ENCODE results near the gene ADORA3.

The ADORA3 gene

GRCh38 chr1:111468717-111469100 is 34.7 kb downstream of the ADORA3 start:
- TF ChIP-seq MAX (IDR thresholded peaks at IDR 0.05) (no peak), TEAD4 (IDR thresholded peaks at IDR 0.05) (no peak), TCF12 (IDR thresholded peaks at IDR 0.05; ENCODE audit: low read depth) (no peak), EGR1 (IDR thresholded peaks at IDR 0.05) (no peak), CREB1 (IDR thresholded peaks at IDR 0.05; ENCODE audit: low read depth) (no peak), RAD21 (IDR thresholded peaks at IDR 0.05; ENCODE audit: low read depth) (no peak), TAF1 (IDR thresholded peaks at IDR 0.05; ENCODE audit: low read depth) (no peak), NFIC (IDR thresholded peaks at IDR 0.05) (no peak), ZBTB7A (IDR thresholded peaks at IDR 0.05; ENCODE audit: low read depth) (no peak), REST (IDR thresholded peaks at IDR 0.05; ENCODE audit: low read depth) (no peak), EP300 (IDR thresholded peaks at IDR 0.05; ENCODE audit: borderline replicate concordance) (no peak), FOXM1 (IDR thresholded peaks at IDR 0.05; ENCODE audit: borderline replicate concordance, low read depth) (no peak), YY1 (IDR thresholded peaks at IDR 0.05; ENCODE audit: low read depth) (no peak), USF1 (IDR thresholded peaks at IDR 0.05) (no peak), CEBPB (IDR thresholded peaks at IDR 0.05) (no peak)

GRCh38 chr1:111467865-111468716 is 35.3 kb downstream of the ADORA3 start:
- no peak for TF ChIP-seq REST (IDR thresholded peaks at IDR 0.05; ENCODE audit: low read depth)
- TF ChIP-seq CEBPB (IDR thresholded peaks at IDR 0.05), result no peak
- TF ChIP-seq TEAD4 (IDR thresholded peaks at IDR 0.05), result no peak

- no peak for TF ChIP-seq USF1 (IDR thresholded peaks at IDR 0.05)
- TF ChIP-seq NFIC (IDR thresholded peaks at IDR 0.05), result no peak
- no peak for TF ChIP-seq EGR1 (IDR thresholded peaks at IDR 0.05)
- TF ChIP-seq YY1 (IDR thresholded peaks at IDR 0.05; ENCODE audit: low read depth), result no peak
- TF ChIP-seq CREB1 (IDR thresholded peaks at IDR 0.05; ENCODE audit: low read depth), result no peak
- no peak for TF ChIP-seq REST (IDR thresholded peaks at IDR 0.05; ENCODE audit: low read depth)
- TF ChIP-seq TEAD4 (IDR thresholded peaks at IDR 0.05), result no peak
- TF ChIP-seq EP300 (IDR thresholded peaks at IDR 0.05; ENCODE audit: borderline replicate concordance), result no peak
- TF ChIP-seq MAX (IDR thresholded peaks at IDR 0.05), result no peak
- TF ChIP-seq CEBPB (IDR thresholded peaks at IDR 0.05), result no peak
- no peak for TF ChIP-seq TCF12 (IDR thresholded peaks at IDR 0.05; ENCODE audit: low read depth)
- TF ChIP-seq TAF1 (IDR thresholded peaks at IDR 0.05; ENCODE audit: low read depth), result no peak
- no peak for TF ChIP-seq RAD21 (IDR thresholded peaks at IDR 0.05; ENCODE audit: low read depth)
- TF ChIP-seq ZBTB7A (IDR thresholded peaks at IDR 0.05; ENCODE audit: low read depth), result no peak
- TF ChIP-seq FOXM1 (IDR thresholded peaks at IDR 0.05; ENCODE audit: borderline replicate concordance, low read depth), result no peak
Observed at GRCh38 chr1:111466480-111466879, 37.0 kb downstream of the ADORA3 start.

GRCh38 chr1:111465754-111466153 is 37.7 kb downstream of the ADORA3 start:
- TF ChIP-seq EGR1 (IDR thresholded peaks at IDR 0.05) (no peak), TAF1 (IDR thresholded peaks at IDR 0.05; ENCODE audit: low read depth) (no peak), FOXM1 (IDR thresholded peaks at IDR 0.05; ENCODE audit: borderline replicate concordance, low read depth) (no peak), CEBPB (IDR thresholded peaks at IDR 0.05) (no peak), YY1 (IDR thresholded peaks at IDR 0.05; ENCODE audit: low read depth) (no peak), USF1 (IDR thresholded peaks at IDR 0.05) (no peak), REST (IDR thresholded peaks at IDR 0.05; ENCODE audit: low read depth) (no peak), TEAD4 (IDR thresholded peaks at IDR 0.05) (no peak), MAX (IDR thresholded peaks at IDR 0.05) (no peak), CREB1 (IDR thresholded peaks at IDR 0.05; ENCODE audit: low read depth) (no peak), NFIC (IDR thresholded peaks at IDR 0.05) (no peak)
